DOHH2 (cell line): ENCODE results near the gene DCST1.

Experiments
- H3F3A ChIP-seq: fragments of 200-600 bp; sonication (generic), shearing (Covaris generic); 2 replicates; pipeline ENCODE4 v1.6.0; 2016; ENCODE audit warnings: antibody characterized with exemption, mild to moderate bottlenecking; ENCODE audit not compliant: control insufficient read depth, insufficient read depth
- H3K27ac ChIP-seq: fragments of 200-600 bp; sonication (generic); 2 replicates; pipeline ENCODE4 v1.5.1; 2014; ENCODE audit warnings: low read depth, mild to moderate bottlenecking, low read length, moderate library complexity
- H3K27me3 ChIP-seq: fragments of 200-600 bp; sonication (generic); 2 replicates; pipeline ENCODE4 v1.6.1; 2014; ENCODE audit warnings: mild to moderate bottlenecking, low read length, mixed read lengths; ENCODE audit not compliant: control insufficient read depth
- H3K36me3 ChIP-seq: fragments of 200-600 bp; sonication (generic); 2 replicates; pipeline ENCODE4 v1.6.1; 2014; ENCODE audit warnings: mild to moderate bottlenecking, low read length, moderate library complexity, mixed read lengths; ENCODE audit not compliant: control insufficient read depth
- H3K4me1 ChIP-seq: fragments of 200-600 bp; sonication (generic); 2 replicates; pipeline ENCODE4 v1.6.1; 2014; ENCODE audit warnings: mild to moderate bottlenecking, low read length, mixed read lengths; ENCODE audit not compliant: control insufficient read depth
- H3K4me2 ChIP-seq: fragments of 200-600 bp; sonication (generic); 2 replicates; pipeline ENCODE4 v1.6.0; 2014; ENCODE audit warnings: mild to moderate bottlenecking, low read length, moderate library complexity
- H3K4me3 ChIP-seq: fragments of 200-600 bp; sonication (generic); 2 replicates; pipeline ENCODE4 v1.5.1; 2014; ENCODE audit warnings: mild to moderate bottlenecking, low read length, mixed read lengths
- H3K79me2 ChIP-seq: fragments of 200-600 bp; sonication (generic); 2 replicates; pipeline ENCODE4 v1.6.1; 2014; ENCODE audit warnings: mild to moderate bottlenecking, low read length, mixed read lengths; ENCODE audit not compliant: control insufficient read depth
- H3K9me2 ChIP-seq: fragments of 200-600 bp; sonication (generic); replicated peaks from 2 replicates; pipeline ENCODE4 v1.6.1; 2014; ENCODE audit warnings: mild to moderate bottlenecking, low read length, mixed read lengths; ENCODE audit not compliant: control insufficient read depth
- H3K9me3 ChIP-seq: fragments of 200-600 bp; sonication (generic); 2 replicates; pipeline ENCODE4 v1.6.1; 2014; ENCODE audit warnings: antibody characterized with exemption, low read length, mixed read lengths; ENCODE audit not compliant: control insufficient read depth, insufficient read depth
- H4K20me1 ChIP-seq: fragments of 200-600 bp; sonication (generic); 2 replicates; pipeline ENCODE4 v1.6.0; 2014; ENCODE audit warnings: low read depth, mild to moderate bottlenecking, antibody characterized with exemption, low read length, moderate library complexity; ENCODE audit not compliant: control insufficient read depth, insufficient read depth
- CTCF ChIP-seq: fragments of 200-600 bp; sonication (generic); IDR thresholded peaks from one replicate; pipeline ENCODE4 v1.5.1; 2014; ENCODE audit warnings: antibody characterized with exemption, mild to moderate bottlenecking, low read depth, low read length; ENCODE audit not compliant: poor library complexity, severe bottlenecking
- EZH2phosphoT487 ChIP-seq: fragments of 200-600 bp; sonication (generic); IDR thresholded peaks from 2 replicates; pipeline ENCODE4 v1.6.1; 2017; ENCODE audit warnings: borderline replicate concordance, mild to moderate bottlenecking, antibody characterized with exemption, low read length, moderate library complexity, mixed read lengths

The DCST1 gene

GRCh38 chr1:154998818-154999570 is 34.6 kb upstream of the DCST1 start:
- no peaks in the 10 kb centered on the region for H4K20me1 ChIP-seq
- H3K9me3 ChIP-seq: no peaks in the 10 kb centered on the region
- H3K4me2 ChIP-seq: peak overlapping the region; percentile 81
- TF ChIP-seq EZH2phosphoT487 (no peak), CTCF (peak; percentile 97)
- H3K27me3 ChIP-seq: no peaks in the 10 kb centered on the region
- no peaks in the 10 kb centered on the region for H3K9me2 ChIP-seq
- H3K4me3 ChIP-seq: peak overlapping the region; percentile 92
- H3K79me2 ChIP-seq: peaks cover 14% of the 10 kb centered on the region
- no peaks in the 10 kb centered on the region for H3K36me3 ChIP-seq
- peaks cover 33% of the 10 kb centered on the region for H3K4me1 ChIP-seq
- peaks cover 27% of the 10 kb centered on the region for H3F3A ChIP-seq
- peak overlapping the region; percentile 76 for H3K27ac ChIP-seq

- Histone ChIP-seq H3K79me2 (peaks cover 22% of the 10 kb centered on the region), H3K27ac (peak overlapping the region; percentile 76), H3K9me2 (no peaks in the 10 kb centered on the region), H4K20me1 (no peaks in the 10 kb centered on the region), H3K36me3 (no peaks in the 10 kb centered on the region), H3K27me3 (no peaks in the 10 kb centered on the region), H3K4me1 (peaks cover 41% of the 10 kb centered on the region), H3K4me2 (peak overlapping the region; percentile 81), H3F3A (peaks cover 30% of the 10 kb centered on the region), H3K4me3 (peak overlapping the region; percentile 92), H3K9me3 (no peaks in the 10 kb centered on the region)
- TF ChIP-seq CTCF: no peak
- TF ChIP-seq EZH2phosphoT487: no peak
These were observed 33.8 kb upstream of the DCST1 start for GRCh38 chr1:154999571-155000410.

- H3K9me3 ChIP-seq: no peaks in the 10 kb centered on the region
- no peaks in the 10 kb centered on the region for H3K36me3 ChIP-seq
- no peaks in the 10 kb centered on the region for H4K20me1 ChIP-seq
- TF ChIP-seq CTCF: no peak
- no peak for TF ChIP-seq EZH2phosphoT487
- H3K27ac ChIP-seq: peak overlapping the region; percentile 80
- peaks cover 47% of the 10 kb centered on the region for H3K4me1 ChIP-seq
- H3K9me2 ChIP-seq: no peaks in the 10 kb centered on the region
- H3K79me2 ChIP-seq: peaks cover 24% of the 10 kb centered on the region
- peak overlapping the region; percentile 92 for H3K4me3 ChIP-seq
- H3K4me2 ChIP-seq: peak overlapping the region; percentile 81
- H3F3A ChIP-seq: peaks cover 33% of the 10 kb centered on the region
- no peaks in the 10 kb centered on the region for H3K27me3 ChIP-seq
These were observed 33.3 kb upstream of the DCST1 start for GRCh38 chr1:155000411-155000725.
